Measurements from ENCODE around the gene KCNK13.
A peak's percentile ranks its signal among the peaks of the same experiment; 100 is the strongest.
"Not testable (repeated sequence)": the region's sequence is repeated elsewhere in the genome, so short reads cannot be mapped to it uniquely, and the experiment has no call there.

KCNK13 gene

DNA sequence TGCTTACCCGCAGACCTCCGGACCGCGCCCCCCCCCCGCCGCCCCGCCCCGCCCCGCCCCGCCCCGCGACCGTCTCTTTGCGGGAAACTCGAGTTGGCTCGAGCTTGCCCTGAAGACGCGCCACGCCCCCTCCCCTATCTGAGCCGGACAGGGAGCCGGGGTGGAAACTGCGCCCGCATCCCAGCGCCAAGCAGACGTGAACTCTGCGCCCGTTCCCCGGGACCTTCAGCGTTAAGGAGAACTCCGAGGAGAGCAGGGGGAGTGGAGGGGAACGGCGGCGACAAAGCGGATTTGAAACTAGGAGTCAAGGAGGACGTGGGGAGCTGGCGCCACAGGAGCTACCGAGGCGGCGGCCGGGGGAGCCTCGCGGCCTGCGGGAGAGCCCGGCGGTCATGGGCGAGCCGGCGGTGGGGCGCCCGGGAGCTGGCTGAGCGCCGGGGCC is at the start of gene KCNK13:
Gene KCNK13 (plus strand): TSS at position 310 of the 442 bp plus-strand sequence. CDS start 212 bp downstream, outside the sequence.
- no peak for DNase-seq (ENCODE audit: low read depth)
- no peak for TF ChIP-seq CTCF (conservative IDR thresholded peaks at IDR 0.05; ENCODE audit: low read length)
- H3K4me3 ChIP-seq (ENCODE audit: low read length) = peak within 1 kb of the TSS; percentile 7; the same call in 1 of the 2 replicates

DNA sequence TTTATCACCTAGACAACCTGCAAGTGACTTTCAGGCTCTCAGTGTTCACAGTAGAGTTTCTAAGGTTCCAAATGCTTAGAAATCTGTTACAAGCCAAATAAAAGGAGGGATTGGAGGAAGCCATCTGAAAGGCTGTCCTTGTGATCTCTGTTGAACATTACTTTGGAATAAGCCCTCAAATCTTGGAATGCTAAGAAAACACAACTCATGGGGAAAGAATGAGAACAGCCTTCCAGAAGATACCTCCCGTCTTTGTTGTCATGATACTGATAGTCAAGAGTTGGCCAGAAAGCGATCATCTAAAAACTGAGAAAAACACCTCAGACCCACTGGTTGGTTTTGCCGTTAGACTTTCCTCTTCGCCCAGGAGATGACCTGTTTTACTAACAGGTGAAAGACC is 44.4 kb upstream of the KCNK13 start:
- peak; percentile 5 for DNase-seq (ENCODE audit: low read depth)
- TF ChIP-seq CTCF (conservative IDR thresholded peaks at IDR 0.05; ENCODE audit: low read length) = no peak
- no peak overlapping the region for H3K4me3 ChIP-seq (ENCODE audit: low read length)

GRCh38 chr14:90019824-90020523 is 41.8 kb upstream of the KCNK13 start:
- no peak overlapping the region for H3K4me3 ChIP-seq (ENCODE audit: low read length)
- no peak for DNase-seq (ENCODE audit: low read depth)
- TF ChIP-seq CTCF (conservative IDR thresholded peaks at IDR 0.05; ENCODE audit: low read length) = no peak

DNA sequence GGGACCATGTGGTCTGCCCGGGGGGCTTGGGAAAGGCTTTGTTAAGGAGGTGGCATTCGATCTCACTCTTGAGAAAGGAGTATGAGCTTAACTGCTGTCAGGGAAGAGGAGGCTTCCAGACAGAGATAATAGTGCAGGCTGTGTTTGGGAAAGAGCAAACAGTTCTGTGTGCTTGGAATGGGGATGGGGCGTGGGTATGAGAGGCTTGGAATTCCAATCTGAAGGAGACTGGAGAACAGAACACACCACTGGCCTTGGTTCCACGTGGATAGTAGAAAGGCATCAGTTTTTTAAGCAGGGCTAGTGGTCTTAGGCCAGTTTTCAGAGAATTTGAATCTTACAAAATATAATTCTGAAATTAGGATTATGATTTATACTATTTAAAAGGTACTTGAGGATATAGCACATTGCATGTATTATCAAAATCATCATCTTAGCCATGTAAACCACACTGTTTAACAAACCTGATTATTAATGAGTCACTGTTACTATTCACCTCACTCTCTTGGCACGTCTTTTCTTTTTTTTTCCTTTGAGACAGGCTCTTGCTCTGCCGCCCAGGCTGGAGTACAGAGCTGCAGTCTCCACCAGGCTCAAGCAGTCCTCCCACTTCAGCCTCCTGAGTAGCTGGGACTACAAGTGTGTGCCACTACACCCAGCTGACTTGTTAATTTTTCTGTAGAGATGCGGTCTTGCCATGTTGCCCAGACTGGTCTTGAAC is 38.5 kb upstream of the KCNK13 start:
- no peak for DNase-seq (ENCODE audit: low read depth)
- H3K4me3 ChIP-seq (ENCODE audit: low read length) = no peak overlapping the region
- no peak for TF ChIP-seq CTCF (conservative IDR thresholded peaks at IDR 0.05; ENCODE audit: low read length)

- no peak for DNase-seq (ENCODE audit: low read depth)
- no peak overlapping the region for H3K4me3 ChIP-seq (ENCODE audit: low read length)
- TF ChIP-seq CTCF (conservative IDR thresholded peaks at IDR 0.05; ENCODE audit: low read length) = no peak
Measured at GRCh38 chr14:90024910-90025309, 36.9 kb upstream of the KCNK13 start.

GRCh38 chr14:90026608-90027007 is 35.2 kb upstream of the KCNK13 start:
- not testable (repeated sequence) for DNase-seq (ENCODE audit: low read depth); H3K4me3 ChIP-seq (ENCODE audit: low read length)

DNA sequence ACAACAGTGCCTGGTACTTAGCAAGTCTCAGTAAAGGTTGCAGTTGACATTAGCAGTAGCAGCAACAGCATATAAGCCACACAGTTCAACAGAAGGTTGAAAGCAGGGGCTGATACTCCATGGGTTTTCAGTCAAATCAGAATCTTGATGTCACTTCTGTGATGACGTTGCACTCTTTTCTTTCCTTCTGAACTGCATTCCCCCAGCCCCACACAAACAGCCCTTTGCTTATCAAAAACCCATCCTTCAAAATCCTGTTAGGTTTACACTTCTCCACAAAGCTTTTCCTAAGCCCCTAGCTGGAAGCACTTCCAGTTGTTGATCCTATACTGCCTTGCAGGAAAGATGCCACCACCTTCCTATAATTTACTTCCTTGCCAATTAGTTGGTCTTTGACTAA is 34.0 kb upstream of the KCNK13 start:
- no peak overlapping the region for H3K4me3 ChIP-seq (ENCODE audit: low read length)
- no peak for DNase-seq (ENCODE audit: low read depth)
- TF ChIP-seq CTCF (conservative IDR thresholded peaks at IDR 0.05; ENCODE audit: low read length) = no peak
